Smooth muscle cell (in vitro differentiated cells): ENCODE data around the gene GABBR2. TPM values are rescaled to one million over a fixed set of nuclear protein-coding genes. Genes with fewer than 3 reads are reported as not detected.
"Not testable (repeated sequence)": the region's sequence is repeated elsewhere in the genome, so short reads cannot be mapped to it uniquely, and the experiment has no call there.

Source experiments
- DNase-seq: peaks from one replicate; lab custom pipeline; 2025; ENCODE audit not compliant: unreplicated experiment; lab: John Stamatoyannopoulos, UW
- H2AFZ ChIP-seq: fragments of 200-600 bp; sonication (generic); 2 replicates; pipeline ENCODE4 v1.6.0; 2016; ENCODE audit warnings: antibody characterized with exemption, low read depth, mild to moderate bottlenecking
- H3F3A ChIP-seq: fragments of 200-600 bp; sonication (generic); 2 replicates; pipeline ENCODE4 v1.6.0; 2017; ENCODE audit warnings: antibody characterized with exemption, low read depth
- H3K27ac ChIP-seq: fragments of 200-600 bp; sonication (generic); 2 replicates; pipeline ENCODE4 v1.5.1; 2016; ENCODE audit warnings: low read depth, mild to moderate bottlenecking
- H3K27me3 ChIP-seq: fragments of 200-600 bp; sonication (generic); 2 replicates; pipeline ENCODE4 v1.6.1; 2016; ENCODE audit warnings: low read depth, mild to moderate bottlenecking
- H3K36me3 ChIP-seq: fragments of 200-600 bp; sonication (generic); 2 replicates; pipeline ENCODE4 v1.5.1; 2016; ENCODE audit warnings: low read depth
- H3K4me1 ChIP-seq: fragments of 200-600 bp; sonication (generic); 2 replicates; pipeline ENCODE4 v1.5.1; 2016; ENCODE audit warnings: low read depth
- H3K4me2 ChIP-seq: fragments of 200-600 bp; sonication (generic); 2 replicates; pipeline ENCODE4 v1.6.0; 2016; ENCODE audit warnings: mild to moderate bottlenecking
- H3K4me3 ChIP-seq: fragments of 200-600 bp; sonication (generic); 2 replicates; pipeline ENCODE4 v1.5.1; 2016; ENCODE audit warnings: mild to moderate bottlenecking
- H3K79me2 ChIP-seq: fragments of 200-600 bp; sonication (generic); 2 replicates; pipeline ENCODE4 v1.6.0; 2016; ENCODE audit warnings: low read depth, mild to moderate bottlenecking
- H3K9ac ChIP-seq: fragments of 200-600 bp; sonication (generic); 2 replicates; pipeline ENCODE4 v1.6.0; 2016; ENCODE audit warnings: low read depth
- H3K9me3 ChIP-seq: fragments of 200-600 bp; sonication (generic); replicated peaks from 2 replicates; pipeline ENCODE4 v1.5.1; 2016; ENCODE audit warnings: low read depth
- H4K20me1 ChIP-seq: fragments of 200-600 bp; sonication (generic); 2 replicates; pipeline ENCODE4 v1.6.0; 2016; ENCODE audit warnings: low read depth
- CTCF ChIP-seq: fragments of 200-600 bp; sonication (generic); IDR thresholded peaks from 2 replicates; pipeline ENCODE4 v1.5.1; 2017; ENCODE audit warnings: borderline replicate concordance, mild to moderate bottlenecking, antibody characterized with exemption; ENCODE audit not compliant: insufficient read depth, poor library complexity, severe bottlenecking
- WGBS: methylation state at CpG from one replicate; pipeline ENCODE4 v1.1.7; 2016; ENCODE audit warnings: low lambda C conversion rate; 5-methylcytosine and 5-hydroxymethylcytosine counted together
- polyA plus RNA-seq: library from polyadenylated mRNA; unstranded; fragments of >200 nt; fragmentation: Nextera tagmentation; extraction: Ambion mirVana; gene quantifications from 2 replicates; pipeline ENCODE4 v1.2.1, GENCODE V29; 2016
- total RNA-seq: library from RNA; depleted of rRNA; stranded (reverse); fragments of >200 nt; gene quantifications from 2 replicates; pipeline ENCODE4 v1.2.3, GENCODE V29; 2014

The GABBR2 gene
- total and polyA plus RNA-seq, 2 experiments from 2014 or later: 0.25 TPM; not detected in 1

GRCh38 chr9:98590101-98590500 is 118.6 kb downstream of the GABBR2 start:
- H3K9ac ChIP-seq: no peak overlapping the region
- H3K27me3 ChIP-seq: peaks cover 34% of the 10 kb centered on the region
- TF ChIP-seq CTCF: no peak
- WGBS: 87% methylated on average over 3 of the region's 3 CpGs
- no peaks in the 10 kb centered on the region for H3K9me3 ChIP-seq
- H3K4me2 ChIP-seq: no peak overlapping the region
- no peaks in the 10 kb centered on the region for H3K4me1 ChIP-seq
- no peak overlapping the region for H3K4me3 ChIP-seq
- no peaks in the 10 kb centered on the region for H3K36me3 ChIP-seq
- no peak overlapping the region for H3K27ac ChIP-seq
- no peak overlapping the region for H2AFZ ChIP-seq
- H4K20me1 ChIP-seq: no peaks in the 10 kb centered on the region
- no peak for DNase-seq
- H3F3A ChIP-seq: no peaks in the 10 kb centered on the region
- no peaks in the 10 kb centered on the region for H3K79me2 ChIP-seq

DNA sequence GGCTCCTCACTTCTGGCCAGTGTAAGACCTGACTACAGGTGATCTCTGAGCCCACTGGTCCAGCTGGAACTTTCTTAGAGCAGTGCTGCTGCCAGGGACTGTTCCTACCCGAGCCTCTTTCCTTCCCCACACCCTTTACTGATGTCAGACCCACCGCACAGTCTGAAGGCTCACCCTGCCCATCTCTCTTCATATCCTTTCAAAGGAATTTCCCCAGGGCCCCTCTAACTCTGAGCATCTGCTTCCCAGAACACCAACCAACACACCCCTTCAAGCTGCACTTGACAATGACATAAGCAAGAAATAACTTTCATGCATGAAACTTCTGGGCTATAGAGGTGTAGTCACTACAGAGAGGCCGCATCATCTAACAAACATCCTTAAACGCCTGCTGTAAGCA is 119.6 kb downstream of the GABBR2 start:
- H3K4me1 ChIP-seq: no peaks in the 10 kb centered on the region
- H3K36me3 ChIP-seq: no peaks in the 10 kb centered on the region
- no peak overlapping the region for H3K4me2 ChIP-seq
- TF ChIP-seq CTCF: no peak
- no peaks in the 10 kb centered on the region for H3F3A ChIP-seq
- no peaks in the 10 kb centered on the region for H3K79me2 ChIP-seq
- no peak overlapping the region for H3K9ac ChIP-seq
- no peaks in the 10 kb centered on the region for H3K9me3 ChIP-seq
- DNase-seq: no peak
- peaks cover 34% of the 10 kb centered on the region for H3K27me3 ChIP-seq
- no peaks in the 10 kb centered on the region for H4K20me1 ChIP-seq
- no peak overlapping the region for H3K27ac ChIP-seq
- no peak overlapping the region for H2AFZ ChIP-seq
- H3K4me3 ChIP-seq: no peak overlapping the region
- WGBS: 84% methylated on average over 4 of the region's 4 CpGs

- H3K27me3 ChIP-seq: peaks cover 29% of the 10 kb centered on the region
- DNase-seq, H3K9me3 ChIP-seq, H3K36me3 ChIP-seq, H3K4me1 ChIP-seq, H4K20me1 ChIP-seq, H3F3A ChIP-seq, H2AFZ ChIP-seq, H3K79me2 ChIP-seq, H3K9ac ChIP-seq, H3K27ac ChIP-seq, H3K4me2 ChIP-seq, H3K4me3 ChIP-seq: not testable (repeated sequence)
- WGBS: 84% methylated on average over 9 of the region's 10 CpGs
Measured at GRCh38 chr9:98584853-98585438, 123.8 kb downstream of the GABBR2 start.

GRCh38 chr9:98584059-98584458 is 124.7 kb downstream of the GABBR2 start:
- no peaks in the 10 kb centered on the region for H3K79me2 ChIP-seq
- no peaks in the 10 kb centered on the region for H4K20me1 ChIP-seq
- no peaks in the 10 kb centered on the region for H3F3A ChIP-seq
- H3K4me2 ChIP-seq: no peak overlapping the region
- H3K9ac ChIP-seq: no peak overlapping the region
- no peak for TF ChIP-seq CTCF
- no peak overlapping the region for H3K4me3 ChIP-seq
- no peak for DNase-seq
- no peaks in the 10 kb centered on the region for H3K36me3 ChIP-seq
- no peak overlapping the region for H2AFZ ChIP-seq
- no peaks in the 10 kb centered on the region for H3K4me1 ChIP-seq
- H3K27me3 ChIP-seq: peaks cover 29% of the 10 kb centered on the region
- WGBS: 75% methylated on average over 1 of the region's 1 CpG
- H3K9me3 ChIP-seq: no peaks in the 10 kb centered on the region
- no peak overlapping the region for H3K27ac ChIP-seq
